GM12801 (cell line): ENCODE results near the gene LRAT.

Experiments
- CTCF ChIP-seq: IDR thresholded peaks from one replicate; pipeline ENCODE4 v1.5.1; 2011; ENCODE audit warnings: control low read depth; ENCODE audit not compliant: insufficient read length; ENCODE audit errors: extremely low read depth

LRAT gene

GRCh38 chr4:154743683-154744340 lies at the start of gene LRAT:
LRAT (plus strand) TSS chr4:154744000; CDS start chr4:154744327, 327 bp downstream.
- TF ChIP-seq CTCF: no peak

GRCh38 chr4:154707877-154708276 lies 35.9 kb upstream of the LRAT start:
- TF ChIP-seq CTCF: no peak

DNA sequence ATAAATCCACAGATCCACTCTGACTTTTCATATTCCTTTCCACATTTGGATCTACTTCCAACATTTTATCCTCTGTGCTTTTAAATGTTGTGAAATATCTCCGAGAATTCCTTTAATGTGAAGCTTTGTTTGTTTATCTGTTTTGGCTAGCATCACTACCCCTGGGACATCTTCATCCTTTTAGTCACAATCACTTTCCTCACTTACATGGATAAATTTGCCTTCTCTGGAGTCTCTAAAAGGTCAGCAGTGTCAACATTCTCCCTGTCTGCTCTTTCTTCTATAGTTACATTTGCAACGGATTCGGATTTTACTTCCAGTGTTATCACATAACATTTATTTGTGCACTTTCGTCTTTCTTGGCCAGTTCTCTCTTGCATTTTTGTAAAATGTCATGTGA lies 34.2 kb upstream of the LRAT start:
- TF ChIP-seq CTCF: no peak

DNA sequence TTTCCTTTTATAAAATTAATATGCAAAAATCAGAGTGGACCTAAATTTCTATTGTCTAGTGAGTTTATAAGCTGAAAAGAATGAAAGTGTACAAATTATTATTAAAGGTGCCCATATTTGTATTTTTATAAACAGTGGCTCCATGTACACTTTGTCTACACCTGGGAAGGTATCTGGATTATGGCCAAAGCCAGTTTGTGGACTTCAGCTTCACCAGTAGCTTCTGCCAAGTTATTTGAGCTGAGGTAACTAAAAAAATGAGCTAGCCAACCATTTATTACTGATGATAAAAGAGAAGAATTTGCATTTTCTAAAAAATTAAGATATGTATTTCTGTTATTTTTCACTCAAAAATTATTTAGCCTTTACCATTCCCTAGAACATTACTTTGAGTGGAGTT lies 32.3 kb upstream of the LRAT start:
- no peak for TF ChIP-seq CTCF

DNA sequence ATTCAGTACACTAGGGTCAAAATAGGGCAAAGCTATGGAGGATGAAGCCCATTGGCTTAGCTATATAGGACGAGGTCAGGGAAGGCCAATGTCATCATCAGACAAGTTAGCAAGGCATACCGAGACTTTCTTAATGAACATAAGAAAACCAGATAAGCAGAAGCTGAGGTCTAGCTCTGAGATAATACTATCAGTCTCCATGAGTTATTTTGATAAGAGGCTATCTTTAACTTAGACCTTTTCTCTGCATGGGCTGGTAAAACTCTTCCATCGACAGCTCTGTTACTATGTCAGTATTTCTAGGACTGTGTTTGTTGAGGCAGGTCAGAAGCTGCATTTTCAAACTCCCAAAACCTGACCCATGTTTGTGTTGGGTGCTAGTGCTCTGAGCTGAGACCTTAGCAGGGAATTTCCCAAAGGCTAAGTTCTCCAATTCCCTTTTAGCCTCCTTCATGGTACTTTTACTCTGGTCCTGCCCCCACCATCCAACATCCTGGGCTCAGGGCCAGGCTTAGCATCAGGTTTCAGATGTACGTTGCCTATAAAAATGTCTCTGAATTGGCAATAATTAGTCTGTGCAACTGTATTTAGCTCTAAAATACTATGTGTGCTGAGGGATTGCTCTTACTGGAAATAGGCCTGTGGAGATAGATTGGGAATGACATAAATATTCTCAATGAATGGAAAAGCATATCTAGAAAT lies 29.3 kb upstream of the LRAT start:
- TF ChIP-seq CTCF: no peak

- no peak for TF ChIP-seq CTCF
These were observed 24.7 kb upstream of the LRAT start for GRCh38 chr4:154719087-154719486.

DNA sequence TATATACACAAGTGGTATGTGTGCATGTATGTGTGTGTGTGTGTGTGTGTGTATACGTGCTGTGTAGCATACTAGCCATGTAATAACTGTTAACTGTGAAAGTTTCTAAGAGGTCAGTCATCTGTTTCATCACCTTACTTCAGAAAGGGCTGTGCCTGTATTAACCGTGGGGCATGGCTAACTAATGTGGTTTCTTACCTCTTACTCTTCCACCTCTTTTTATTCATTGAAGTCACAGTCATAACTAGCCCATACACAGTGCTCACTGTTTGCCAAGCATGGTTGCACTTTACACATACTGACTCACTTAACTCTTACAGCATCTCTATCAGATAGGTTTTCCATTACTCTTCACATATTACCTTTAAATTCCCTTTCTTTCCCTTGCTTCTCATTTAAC lies 23.7 kb upstream of the LRAT start:
- TF ChIP-seq CTCF: no peak
